Esophagus squamous epithelium (tissue), 4 donors: Measurements from ENCODE around the gene CCDC102B.

ENCODE experiments used
- CTCF ChIP-seq, 6 experiments: fragments of 450-650 bp in 4 of 6; fragments of 200-600 bp in 2 of 6; sonication (generic) in 2 of 6; IDR thresholded peaks; one replicate each; pipeline ENCODE4 v1.5.1; 2016 to 2019; ENCODE audit warnings: antibody characterized with exemption in 6 of 6, mild to moderate bottlenecking in 4 of 6, moderate library complexity in 4 of 6
- POLR2A ChIP-seq, 4 donors: fragments of 450-650 bp; IDR thresholded peaks; one replicate each; pipeline ENCODE4 v1.6.1; 2017; ENCODE audit warnings: antibody characterized with exemption in 4 of 4, mild to moderate bottlenecking in 4 of 4, moderate library complexity in 3 of 4

DNA sequence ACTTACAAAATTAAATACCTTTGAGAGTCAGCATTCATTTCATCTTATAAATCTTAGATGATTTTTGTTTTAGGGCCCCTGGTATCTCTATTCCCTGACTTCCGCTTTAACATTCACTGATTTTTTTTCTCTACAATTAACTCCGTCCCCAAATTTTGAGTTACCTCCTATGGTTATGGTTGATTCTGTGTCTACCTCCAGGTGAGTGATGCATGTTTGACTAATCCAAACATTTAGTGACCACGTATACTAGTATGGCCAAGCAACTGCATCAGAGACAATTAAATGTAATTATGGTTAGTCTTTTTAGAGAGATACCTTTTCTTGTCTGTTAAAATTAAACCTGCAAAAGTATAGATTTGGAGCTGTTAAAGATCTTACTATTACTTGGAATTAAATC, 120.3 kb downstream of the CCDC102B start:
- TF ChIP-seq CTCF (IDR thresholded peaks at IDR 0.05) (no peak), POLR2A (IDR thresholded peaks at IDR 0.05) (no peak)
